Measurements from ENCODE around the gene ZNF90. TPM values are rescaled to one million over a fixed set of nuclear protein-coding genes. Genes with fewer than 3 reads are reported as not detected.
"Not testable (repeated sequence)": the region's sequence is repeated elsewhere in the genome, so short reads cannot be mapped to it uniquely, and the experiment has no call there.

The ZNF90 gene
- total RNA-seq, 1 donor from 2014 or later: 51.2 TPM

DNA sequence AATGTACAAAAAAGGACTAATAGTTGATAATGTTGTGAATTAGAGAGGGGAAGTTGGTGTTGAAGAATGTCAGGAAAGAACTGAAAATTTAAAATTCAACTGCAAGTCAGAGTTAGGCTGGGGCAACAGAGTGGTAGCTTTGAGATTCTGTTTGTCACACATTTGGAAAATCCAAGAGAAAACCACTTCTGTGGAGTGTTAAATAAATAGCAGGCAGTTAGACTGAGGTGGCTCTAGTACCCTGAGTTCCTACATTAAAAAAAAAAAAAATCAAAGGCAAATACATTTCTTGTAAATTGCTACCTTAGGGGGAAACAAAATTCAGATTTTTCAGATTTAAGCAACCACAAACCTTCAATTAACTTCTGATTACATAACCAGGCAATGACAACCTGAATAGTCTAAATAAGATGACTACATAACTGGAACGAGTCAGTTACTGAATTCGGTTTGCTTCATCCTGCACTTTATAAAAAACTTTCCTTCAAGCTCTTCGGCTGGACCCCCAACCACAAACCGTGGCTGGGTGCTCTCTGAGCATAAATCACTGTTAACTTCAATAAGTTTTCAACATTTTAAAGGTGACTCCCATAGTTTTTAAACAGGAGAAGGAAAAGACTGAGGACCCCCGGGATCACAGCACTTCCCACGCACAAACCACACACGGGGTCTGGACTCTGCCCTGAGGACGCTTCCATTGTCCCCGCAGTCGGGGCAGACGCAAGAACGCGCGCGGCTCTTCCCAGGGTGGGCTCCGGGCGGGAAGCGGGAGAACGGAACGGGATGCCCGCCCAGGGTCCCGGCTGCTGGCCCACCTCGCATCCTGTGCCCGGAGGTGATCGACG lies 39.2 kb upstream of the ZNF90 start:
- Histone ChIP-seq H3K4me2 (peak overlapping the region; percentile 77), H2AFZ (replicated peaks) (peak overlapping the region; percentile 88), H3K9me3 (ENCODE audit: low read depth) (no peaks in the 10 kb centered on the region), H3K36me3 (no peaks in the 10 kb centered on the region), H3K27ac (peak overlapping the region; percentile 99), H3K4me3 (peak overlapping the region; percentile 81), H4K20me1 (ENCODE audit: low read depth) (peaks cover 13% of the 10 kb centered on the region), H3K27me3 (no peaks in the 10 kb centered on the region), H3F3A (ENCODE audit: low read depth) (peaks cover 13% of the 10 kb centered on the region), H3K79me2 (ENCODE audit: low read depth) (peaks cover 52% of the 10 kb centered on the region), H3K4me1 (peaks cover 9% of the 10 kb centered on the region), H3K9ac (peak overlapping the region; percentile 91)
- peak overlapping the region; percentile 53 for H3K27ac Mint-ChIP-seq
- H3K9me3 Mint-ChIP-seq: peaks cover 41% of the 10 kb centered on the region
- peak overlapping the region; percentile 97 for H3K4me3 Mint-ChIP-seq
- H3K4me1 Mint-ChIP-seq: peaks cover 11% of the 10 kb centered on the region
- no peaks in the 10 kb centered on the region for H3K27me3 Mint-ChIP-seq (ENCODE audit: insufficient read depth, low read depth)
- TF ChIP-seq EZH2 (IDR thresholded peaks at IDR 0.05) (no peak), EZH2phosphoT487 (IDR thresholded peaks at IDR 0.05) (no peak)
- TF ChIP-seq, protein P1, sequence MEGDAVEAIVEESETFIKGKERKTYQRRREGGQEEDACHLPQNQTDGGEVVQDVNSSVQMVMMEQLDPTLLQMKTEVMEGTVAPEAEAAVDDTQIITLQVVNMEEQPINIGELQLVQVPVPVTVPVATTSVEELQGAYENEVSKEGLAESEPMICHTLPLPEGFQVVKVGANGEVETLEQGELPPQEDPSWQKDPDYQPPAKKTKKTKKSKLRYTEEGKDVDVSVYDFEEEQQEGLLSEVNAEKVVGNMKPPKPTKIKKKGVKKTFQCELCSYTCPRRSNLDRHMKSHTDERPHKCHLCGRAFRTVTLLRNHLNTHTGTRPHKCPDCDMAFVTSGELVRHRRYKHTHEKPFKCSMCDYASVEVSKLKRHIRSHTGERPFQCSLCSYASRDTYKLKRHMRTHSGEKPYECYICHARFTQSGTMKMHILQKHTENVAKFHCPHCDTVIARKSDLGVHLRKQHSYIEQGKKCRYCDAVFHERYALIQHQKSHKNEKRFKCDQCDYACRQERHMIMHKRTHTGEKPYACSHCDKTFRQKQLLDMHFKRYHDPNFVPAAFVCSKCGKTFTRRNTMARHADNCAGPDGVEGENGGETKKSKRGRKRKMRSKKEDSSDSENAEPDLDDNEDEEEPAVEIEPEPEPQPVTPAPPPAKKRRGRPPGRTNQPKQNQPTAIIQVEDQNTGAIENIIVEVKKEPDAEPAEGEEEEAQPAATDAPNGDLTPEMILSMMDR (IDR thresholded peaks at IDR 0.05): no peak
- H3K36me3 Mint-ChIP-seq: peaks cover 29% of the 10 kb centered on the region
- no peak for DNase-seq (ENCODE audit: low spot score)

DNA sequence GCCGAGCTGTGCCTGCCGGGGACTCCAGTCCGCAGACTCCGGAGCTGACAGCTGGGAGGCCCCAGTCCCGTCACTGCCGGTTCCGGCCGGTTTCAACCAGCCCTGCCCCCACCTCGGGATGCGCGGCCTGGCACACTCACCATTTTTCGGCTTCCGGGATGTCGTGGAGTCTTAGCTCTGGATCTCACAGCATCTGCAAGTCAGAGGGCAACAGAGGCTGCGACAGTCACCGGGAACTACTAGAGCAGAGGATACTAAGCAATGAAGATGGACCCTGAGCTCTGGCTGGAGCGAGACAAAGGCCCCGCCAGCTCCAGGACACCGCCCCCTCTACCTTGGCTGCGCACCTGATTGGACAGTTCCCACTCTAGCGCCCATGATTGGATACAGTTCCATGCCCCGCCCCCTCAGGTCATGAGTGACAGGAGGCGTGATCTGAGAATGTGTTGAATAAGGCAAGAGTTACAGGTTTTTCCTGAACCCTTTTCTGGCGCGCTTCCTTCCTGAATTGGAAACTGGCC lies 38.5 kb upstream of the ZNF90 start, which contains the start of gene ZNF682:
Gene ZNF682 (minus strand): TSS at position 303 of the 521 bp plus-strand sequence. CDS start 160 bp downstream, at position 143.
- Mint-ChIP-seq H3K36me3 (peaks cover 22% of the 10 kb centered on the region), H3K27ac (peak within 1 kb of the TSS; percentile 96), H3K4me3 (peak within 1 kb of the TSS; percentile 97), H3K9me3 (peaks cover 40% of the 10 kb centered on the region), H3K4me1 (peaks cover 11% of the 10 kb centered on the region), H3K27me3 (ENCODE audit: insufficient read depth, low read depth) (peaks cover 2% of the 10 kb centered on the region)
- H3K4me1 ChIP-seq: peaks cover 9% of the 10 kb centered on the region
- H3K27me3 ChIP-seq: no peaks in the 10 kb centered on the region
- H3F3A ChIP-seq (ENCODE audit: low read depth): peaks cover 13% of the 10 kb centered on the region
- DNase-seq (ENCODE audit: low spot score): peak; percentile 99
- peak within 1 kb of the TSS; percentile 91 for H3K9ac ChIP-seq
- peaks cover 45% of the 10 kb centered on the region for H3K79me2 ChIP-seq (ENCODE audit: low read depth)
- no peaks in the 10 kb centered on the region for H3K9me3 ChIP-seq (ENCODE audit: low read depth)
- peaks cover 13% of the 10 kb centered on the region for H4K20me1 ChIP-seq (ENCODE audit: low read depth)
- no peaks in the 10 kb centered on the region for H3K36me3 ChIP-seq
- H3K4me2 ChIP-seq: peak within 1 kb of the TSS; percentile 77
- TF ChIP-seq, protein P1 (IDR thresholded peaks at IDR 0.05): no peak
- TF ChIP-seq EZH2phosphoT487 (IDR thresholded peaks at IDR 0.05) (no peak), EZH2 (IDR thresholded peaks at IDR 0.05) (no peak)
- H3K4me3 ChIP-seq: peak within 1 kb of the TSS; percentile 81
- H2AFZ ChIP-seq (replicated peaks): peak within 1 kb of the TSS; percentile 88
- peak within 1 kb of the TSS; percentile 99 for H3K27ac ChIP-seq

DNA sequence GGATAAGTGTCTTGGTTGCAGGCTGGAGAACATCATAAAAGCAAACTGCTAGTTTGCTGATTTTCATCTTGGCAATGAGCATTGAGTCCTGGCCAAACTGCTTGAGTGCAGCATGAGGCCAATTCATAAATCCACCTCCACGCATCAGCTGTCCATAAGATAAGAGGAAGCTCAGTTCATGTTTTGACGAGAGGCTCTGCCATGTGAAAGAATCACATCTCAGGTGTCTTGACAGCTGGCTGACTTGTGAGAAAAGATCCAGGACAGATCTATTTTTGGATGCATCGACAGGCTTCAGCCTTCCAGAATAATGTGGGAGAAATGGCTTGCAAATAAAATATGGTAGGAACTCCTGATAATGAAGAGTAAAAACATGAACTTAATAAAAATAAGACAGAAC lies 33.1 kb upstream of the ZNF90 start:
- H3F3A ChIP-seq (ENCODE audit: low read depth): peaks cover 3% of the 10 kb centered on the region
- no peak overlapping the region for H3K27ac ChIP-seq
- no peak overlapping the region for H3K4me3 ChIP-seq
- Mint-ChIP-seq H3K36me3 (peaks cover 3% of the 10 kb centered on the region), H3K4me3 (no peak overlapping the region), H3K9me3 (peaks cover 29% of the 10 kb centered on the region), H3K27me3 (ENCODE audit: insufficient read depth, low read depth) (peaks cover 2% of the 10 kb centered on the region), H3K27ac (no peak overlapping the region), H3K4me1 (no peaks in the 10 kb centered on the region)
- H4K20me1 ChIP-seq (ENCODE audit: low read depth): no peaks in the 10 kb centered on the region
- H2AFZ ChIP-seq (replicated peaks): no peak overlapping the region
- peaks cover 6% of the 10 kb centered on the region for H3K4me1 ChIP-seq
- H3K27me3 ChIP-seq: no peaks in the 10 kb centered on the region
- TF ChIP-seq EZH2 (IDR thresholded peaks at IDR 0.05) (no peak), EZH2phosphoT487 (IDR thresholded peaks at IDR 0.05) (no peak)
- TF ChIP-seq, protein P1 (IDR thresholded peaks at IDR 0.05): no peak
- H3K79me2 ChIP-seq (ENCODE audit: low read depth): no peaks in the 10 kb centered on the region
- no peak overlapping the region for H3K9ac ChIP-seq
- H3K36me3 ChIP-seq: no peaks in the 10 kb centered on the region
- DNase-seq (ENCODE audit: low spot score): no peak
- H3K9me3 ChIP-seq (ENCODE audit: low read depth): no peaks in the 10 kb centered on the region
- H3K4me2 ChIP-seq: no peak overlapping the region

DNA sequence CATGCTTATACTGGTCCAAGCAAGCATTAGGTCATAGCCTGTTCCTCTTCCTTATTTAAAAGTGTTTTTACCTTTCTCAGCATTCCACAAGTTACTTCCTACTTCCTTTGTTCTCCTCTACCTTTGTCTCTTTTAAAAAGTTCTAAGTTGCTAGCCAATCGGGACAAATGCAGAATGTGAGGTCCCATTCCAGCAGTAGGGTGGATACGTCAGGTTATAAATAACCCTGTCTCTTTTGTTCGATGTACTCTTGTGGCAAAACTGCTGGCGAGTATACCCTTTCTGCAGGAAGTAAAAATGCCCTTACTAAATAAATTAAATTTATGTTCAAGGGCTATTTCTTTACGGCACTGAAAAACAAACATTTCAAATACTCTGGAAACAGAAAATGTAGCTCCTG lies 32.1 kb upstream of the ZNF90 start:
- H3K4me1 Mint-ChIP-seq; H3K4me1 ChIP-seq; H4K20me1 ChIP-seq (ENCODE audit: low read depth); H3K27me3 Mint-ChIP-seq (ENCODE audit: insufficient read depth, low read depth); H3F3A ChIP-seq (ENCODE audit: low read depth); H3K36me3 ChIP-seq; H3K27me3 ChIP-seq; H3K36me3 Mint-ChIP-seq; H3K4me3 Mint-ChIP-seq; H3K9me3 ChIP-seq (ENCODE audit: low read depth); H3K27ac Mint-ChIP-seq; H3K27ac ChIP-seq; H3K79me2 ChIP-seq (ENCODE audit: low read depth); H3K4me3 ChIP-seq; H3K9ac ChIP-seq; DNase-seq (ENCODE audit: low spot score): not testable (repeated sequence)
- peak overlapping the region; percentile 18 for H3K4me2 ChIP-seq
- H3K9me3 Mint-ChIP-seq: peaks cover 31% of the 10 kb centered on the region
- peak overlapping the region; percentile 57 for H2AFZ ChIP-seq (replicated peaks)

Measured in neural progenitor cell (in vitro differentiated cells).